ENCODE data around the gene ASRGL1. TPM values are rescaled to one million over a fixed set of nuclear protein-coding genes. Genes with fewer than 3 reads are reported as not detected.

The ASRGL1 gene
- total and polyA plus RNA-seq, 4 donors, result 3.7 to 15.2 (median 8.1) TPM

- H3K9ac ChIP-seq (ENCODE audit: low read depth in 1 of 2, low read length in 2 of 2), result no peak overlapping the region
- TF ChIP-seq MAX (IDR thresholded peaks at IDR 0.05) (peak; percentile 12), HNF4G (IDR thresholded peaks at IDR 0.05) (no peak), RAD21 (IDR thresholded peaks at IDR 0.05) (peak in 1 of 2 donors; percentile 4), HNF4A (conservative IDR thresholded peaks at IDR 0.05) (peak; percentile 10 to 39), RXRA (IDR thresholded peaks at IDR 0.05) (peak; percentile 14 to 30)
- H3K9me3 ChIP-seq (ENCODE audit: control insufficient read depth in 4 of 4, low read length in 3 of 4), result no peaks in the 10 kb centered on the region
- H3K27me3 ChIP-seq (ENCODE audit: control insufficient read depth in 4 of 4, insufficient read depth in 4 of 4, low read length in 3 of 4), result no peaks in the 10 kb centered on the region
- DNase-seq (ENCODE audit: low spot score), result no peak
- no peaks in the 10 kb centered on the region for H3K36me3 ChIP-seq (ENCODE audit: control insufficient read depth in 4 of 4, insufficient read depth in 3 of 4, low read depth in 1 of 4, low read length in 3 of 4)
- peaks cover 6 to 37% (median 15%) of the 10 kb centered on the region in 4 donors for H3K4me1 ChIP-seq (ENCODE audit: control insufficient read depth in 4 of 4, insufficient read depth in 4 of 4, low read length in 3 of 4)
- no peak overlapping the region for H3K4me3 ChIP-seq (ENCODE audit: low read depth in 1 of 3, low read length in 3 of 3)
- 57% methylated on average over 22 of the region's 22 CpGs for WGBS
- peak overlapping the region; percentile 47 to 75 for H3K27ac ChIP-seq (ENCODE audit: low read depth in 1 of 2, low read length in 2 of 2)
Observed at GRCh38 chr11:62398011-62398994, 61.1 kb downstream of the ASRGL1 start.

- 81% methylated on average over 10 of the region's 10 CpGs for WGBS
- Histone ChIP-seq H3K4me3 (ENCODE audit: low read depth in 1 of 3, low read length in 3 of 3) (no peak overlapping the region), H3K27me3 (ENCODE audit: control insufficient read depth in 4 of 4, insufficient read depth in 4 of 4, low read length in 3 of 4) (no peaks in the 10 kb centered on the region), H3K36me3 (ENCODE audit: control insufficient read depth in 4 of 4, insufficient read depth in 3 of 4, low read depth in 1 of 4, low read length in 3 of 4) (no peaks in the 10 kb centered on the region), H3K27ac (ENCODE audit: low read depth in 1 of 2, low read length in 2 of 2) (peak overlapping the region in 1 of 2 donors; percentile 31), H3K9ac (ENCODE audit: low read depth in 1 of 2, low read length in 2 of 2) (no peak overlapping the region), H3K9me3 (ENCODE audit: control insufficient read depth in 4 of 4, low read length in 3 of 4) (no peaks in the 10 kb centered on the region), H3K4me1 (ENCODE audit: control insufficient read depth in 4 of 4, insufficient read depth in 4 of 4, low read length in 3 of 4) (peaks cover 6 to 37% (median 15%) of the 10 kb centered on the region in 4 donors)
- TF ChIP-seq RXRA (IDR thresholded peaks at IDR 0.05) (peak in 1 of 2 donors; percentile 13), JUND (IDR thresholded peaks at IDR 0.05) (no peak), NR2F2 (IDR thresholded peaks at IDR 0.05) (peak; percentile 90), SP1 (IDR thresholded peaks at IDR 0.05) (peak; percentile 11)
- DNase-seq (ENCODE audit: low spot score), result no peak
Observed at GRCh38 chr11:62399172-62399877, 62.1 kb downstream of the ASRGL1 start.

- peaks cover 6 to 33% (median 15%) of the 10 kb centered on the region in 4 donors for H3K4me1 ChIP-seq (ENCODE audit: control insufficient read depth in 4 of 4, insufficient read depth in 4 of 4, low read length in 3 of 4)
- 78% methylated on average over 7 of the region's 7 CpGs for WGBS
- DNase-seq (ENCODE audit: low spot score), result no peak
- no peaks in the 10 kb centered on the region for H3K9me3 ChIP-seq (ENCODE audit: control insufficient read depth in 4 of 4, low read length in 3 of 4)
- no peak for TF ChIP-seq EGR1 (IDR thresholded peaks at IDR 0.05; ENCODE audit: low read depth in 2 of 2)
- no peak for TF ChIP-seq FOXA1 (IDR thresholded peaks at IDR 0.05)
- peak overlapping the region in 1 of 2 donors; percentile 31 for H3K27ac ChIP-seq (ENCODE audit: low read depth in 1 of 2, low read length in 2 of 2)
- no peaks in the 10 kb centered on the region for H3K36me3 ChIP-seq (ENCODE audit: control insufficient read depth in 4 of 4, insufficient read depth in 3 of 4, low read depth in 1 of 4, low read length in 3 of 4)
- H3K4me3 ChIP-seq (ENCODE audit: low read depth in 1 of 3, low read length in 3 of 3), result no peak overlapping the region
- H3K27me3 ChIP-seq (ENCODE audit: control insufficient read depth in 4 of 4, insufficient read depth in 4 of 4, low read length in 3 of 4), result no peaks in the 10 kb centered on the region
- H3K9ac ChIP-seq (ENCODE audit: low read depth in 1 of 2, low read length in 2 of 2), result no peak overlapping the region
Observed at GRCh38 chr11:62399878-62400266, 62.6 kb downstream of the ASRGL1 start.

DNA sequence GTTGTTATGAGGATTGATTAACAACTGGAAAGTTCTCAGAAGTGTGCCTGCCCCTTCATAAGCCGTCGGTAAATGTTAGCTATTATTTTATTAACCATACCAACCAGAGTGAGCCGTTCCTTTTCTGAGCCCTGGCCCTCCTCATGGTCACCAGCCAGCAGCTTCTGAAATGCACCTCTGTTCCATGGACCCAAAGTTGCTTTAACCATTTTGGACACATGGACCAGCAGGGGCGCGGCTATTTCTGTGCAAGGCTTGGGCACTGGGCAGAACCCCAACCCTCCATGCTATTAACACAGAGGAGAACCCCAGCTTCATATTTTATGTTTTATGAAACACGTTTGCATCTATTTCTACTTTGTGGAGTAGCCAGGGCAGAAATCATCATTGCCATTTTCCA is 63.0 kb downstream of the ASRGL1 start:
- Histone ChIP-seq H3K9me3 (ENCODE audit: control insufficient read depth in 4 of 4, low read length in 3 of 4) (no peaks in the 10 kb centered on the region), H3K36me3 (ENCODE audit: control insufficient read depth in 4 of 4, insufficient read depth in 3 of 4, low read depth in 1 of 4, low read length in 3 of 4) (no peaks in the 10 kb centered on the region), H3K27me3 (ENCODE audit: control insufficient read depth in 4 of 4, insufficient read depth in 4 of 4, low read length in 3 of 4) (no peaks in the 10 kb centered on the region), H3K4me3 (ENCODE audit: low read depth in 1 of 3, low read length in 3 of 3) (no peak overlapping the region), H3K4me1 (ENCODE audit: control insufficient read depth in 4 of 4, insufficient read depth in 4 of 4, low read length in 3 of 4) (peaks cover 6 to 29% (median 13%) of the 10 kb centered on the region in 4 donors), H3K9ac (ENCODE audit: low read depth in 1 of 2, low read length in 2 of 2) (no peak overlapping the region), H3K27ac (ENCODE audit: low read depth in 1 of 2, low read length in 2 of 2) (no peak overlapping the region)
- TF ChIP-seq HNF4A (conservative IDR thresholded peaks at IDR 0.05) (no peak), RXRA (IDR thresholded peaks at IDR 0.05) (no peak), ATF3 (IDR thresholded peaks at IDR 0.05) (no peak), FOXA2 (IDR thresholded peaks at IDR 0.05) (no peak), TAF1 (conservative IDR thresholded peaks at IDR 0.05) (no peak), SP1 (IDR thresholded peaks at IDR 0.05) (no peak)
- 85% methylated on average over 6 of the region's 6 CpGs for WGBS
- no peak for DNase-seq (ENCODE audit: low spot score)
